HG03354 (cell line): ENCODE data around the gene RBMX2.
A peak's percentile ranks its signal among the peaks of the same experiment; 100 is the strongest.

ENCODE experiments used
- ATAC-seq: cut with Tn5 transposase; IDR thresholded peaks from one replicate; pipeline ENCODE4 v1.9.1; 2021; ENCODE audit warnings: mild to moderate bottlenecking; ENCODE audit not compliant: unreplicated experiment, poor library complexity, severe bottlenecking

RBMX2 gene

GRCh38 chrX:130443875-130444274 lies 42.1 kb downstream of the RBMX2 start:
- ATAC-seq: peak; percentile 71

- ATAC-seq: peak; percentile 62
These were observed 43.0 kb downstream of the RBMX2 start for GRCh38 chrX:130444641-130445336.

DNA sequence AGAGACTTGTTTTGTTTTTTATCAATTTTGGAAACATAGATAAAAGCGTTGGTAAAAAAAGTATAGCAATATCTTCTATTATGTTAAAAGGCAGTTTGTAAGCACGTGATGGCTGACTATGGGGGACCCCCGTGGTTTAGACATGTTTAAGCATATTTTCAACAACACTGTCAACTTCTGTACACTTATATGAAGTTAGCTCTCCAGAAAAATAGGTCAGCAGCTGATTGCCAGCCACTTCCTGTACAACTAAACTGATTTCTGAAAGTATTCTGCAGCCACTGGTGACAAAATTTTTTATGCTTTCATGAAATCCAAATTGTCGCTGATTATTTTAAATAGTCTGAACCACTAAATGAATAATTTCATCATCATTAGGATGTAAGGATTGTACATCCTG lies 45.2 kb downstream of the RBMX2 start:
- no peak for ATAC-seq
